Stimulated activated CD8-positive, alpha-beta memory T cell treated with anti-CD3 and anti-CD28 coated beads, Interleukin-4, amount 100 ng/mL, for 48 hours (primary cell): Measurements from ENCODE around the gene BCL2L1.
"Not testable (repeated sequence)": the region's sequence is repeated elsewhere in the genome, so short reads cannot be mapped to it uniquely, and the experiment has no call there.

ENCODE experiments used
- DNase-seq: peaks from one replicate; pipeline ENCODE4 v3.0.0-alpha.2; 2020

Gene BCL2L1

DNA sequence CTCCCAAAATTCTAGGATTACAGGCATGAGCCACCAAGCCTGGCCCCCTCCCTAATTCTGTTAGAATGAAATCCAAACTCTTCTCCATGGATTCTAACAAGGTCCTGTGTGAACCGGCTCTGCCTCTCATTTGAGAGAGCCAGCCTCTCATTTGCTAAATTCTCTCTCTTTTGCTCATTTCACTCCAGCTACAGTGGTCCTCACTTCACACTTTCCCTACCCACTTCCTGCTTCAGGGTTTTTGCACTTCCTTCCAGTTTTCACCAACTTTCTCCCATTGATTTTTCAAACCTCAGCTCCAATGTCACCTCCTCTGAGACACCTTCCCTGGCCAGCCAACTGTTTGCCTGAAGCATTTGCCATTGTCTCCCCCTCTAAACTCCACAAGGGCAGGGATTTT, 79.8 kb downstream of the BCL2L1 start:
- no peak for DNase-seq

DNA sequence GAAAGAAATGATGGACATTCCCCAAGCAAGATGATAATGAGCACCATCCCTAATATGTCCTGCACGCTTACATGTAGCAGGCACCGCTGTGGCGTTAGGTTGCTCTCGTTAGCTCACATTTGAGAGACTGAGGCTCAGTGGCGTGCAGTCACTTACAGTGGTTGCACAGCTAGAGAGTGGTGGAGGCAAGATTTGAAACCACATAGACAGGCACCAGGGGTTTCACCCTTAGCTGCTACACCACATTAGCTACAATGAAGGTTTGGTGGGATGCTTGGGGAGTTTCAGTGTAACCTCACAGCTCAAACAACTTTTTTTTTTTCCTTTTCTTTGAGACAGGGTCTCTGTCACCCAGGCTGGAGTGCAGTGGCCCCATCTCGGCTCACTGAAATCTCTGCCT, 81.3 kb downstream of the BCL2L1 start:
- no peak for DNase-seq

DNA sequence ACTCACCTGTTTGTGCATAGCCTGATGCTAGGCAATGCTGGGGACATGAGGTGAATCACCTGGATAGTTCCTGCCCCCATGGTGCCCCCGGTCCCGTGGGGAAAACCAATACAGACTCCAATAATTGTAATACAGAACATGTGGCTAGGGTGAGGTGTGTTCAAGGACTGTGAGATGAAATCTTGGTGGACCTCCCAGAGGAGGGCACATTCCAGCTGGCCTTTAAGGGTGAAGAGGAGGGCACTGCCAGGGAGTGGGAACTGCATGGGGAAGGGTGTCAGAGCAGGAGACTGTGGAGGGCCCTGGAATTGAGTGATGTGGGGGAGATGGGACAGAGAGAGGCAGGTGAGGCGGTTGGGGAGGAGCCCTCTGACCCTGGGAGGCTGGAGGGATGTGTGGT, 82.4 kb downstream of the BCL2L1 start:
- DNase-seq: no peak

- no peak for DNase-seq
Observed at GRCh38 chr20:31638816-31639215, 83.9 kb downstream of the BCL2L1 start.

GRCh38 chr20:31638317-31638716, 84.4 kb downstream of the BCL2L1 start:
- no peak for DNase-seq

DNA sequence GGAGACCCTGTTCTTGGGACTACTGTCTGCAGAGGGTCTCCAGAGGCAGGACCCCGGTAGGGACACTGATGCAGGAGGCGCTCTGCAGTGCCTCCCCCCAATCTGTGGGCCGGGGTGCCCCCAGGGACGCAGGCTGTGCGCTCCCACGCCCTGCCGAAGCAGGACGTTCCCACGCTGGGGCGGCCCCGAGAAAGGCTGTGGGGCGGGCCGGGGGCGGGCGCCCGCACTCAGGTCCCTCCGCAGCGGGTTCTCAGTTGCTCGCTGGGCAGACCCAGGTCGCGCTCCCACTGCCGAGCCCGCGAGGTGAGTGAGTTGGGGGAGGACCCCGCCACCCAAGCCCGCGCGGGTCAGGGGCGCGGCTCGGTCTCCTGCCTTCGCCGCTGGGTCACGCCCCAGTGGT, 85.0 kb downstream of the BCL2L1 start, which contains the start of gene COX4I2:
Gene COX4I2 (plus strand): TSS at position 253 of the 400 bp plus-strand sequence. CDS start 1,106 bp downstream, outside the sequence.
- DNase-seq: no peak

GRCh38 chr20:31633339-31633914, 89.2 kb downstream of the BCL2L1 start:
- no peak for DNase-seq

DNA sequence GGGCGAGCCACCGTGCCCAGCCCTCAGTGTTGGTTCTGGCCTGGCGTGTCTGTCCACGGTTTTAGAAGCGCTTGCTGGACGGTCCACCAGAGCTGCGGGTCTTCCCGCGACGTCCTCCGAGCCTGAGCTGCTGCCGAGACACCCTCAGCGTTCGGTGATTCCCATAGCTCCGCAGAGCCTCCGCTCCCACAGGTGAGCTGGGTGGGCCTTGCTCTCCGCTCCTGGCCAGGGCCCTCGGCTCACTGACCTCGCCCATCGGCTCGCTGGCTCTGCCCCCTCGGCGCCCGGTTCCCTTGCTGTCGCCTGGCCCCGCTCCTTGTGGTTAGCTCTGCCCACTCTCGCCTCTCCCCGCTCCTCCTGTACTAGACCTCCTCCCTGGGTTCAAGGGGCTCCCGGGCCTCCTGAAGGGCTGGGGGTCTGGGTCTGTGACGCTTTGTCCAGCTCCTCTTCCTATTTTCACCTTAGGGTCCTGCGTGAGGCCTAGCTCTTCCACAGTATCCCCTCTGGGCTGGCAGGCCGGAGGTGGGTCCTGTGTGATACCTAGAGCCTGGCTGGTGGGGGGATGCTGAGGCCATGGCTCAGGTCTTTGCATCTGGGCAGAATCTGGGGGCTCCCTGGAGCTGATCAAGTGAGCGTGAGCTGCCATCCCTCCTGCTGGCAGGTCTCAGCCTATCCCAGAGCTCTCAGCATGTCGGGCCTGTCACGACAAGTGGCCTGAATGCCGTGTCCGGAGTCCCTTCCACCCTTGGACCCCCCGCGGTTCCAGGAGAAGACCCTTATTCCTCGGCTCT, 89.9 kb downstream of the BCL2L1 start:
- no peak for DNase-seq

GRCh38 chr20:31630187-31630790, 92.4 kb downstream of the BCL2L1 start:
- DNase-seq: no peak

DNA sequence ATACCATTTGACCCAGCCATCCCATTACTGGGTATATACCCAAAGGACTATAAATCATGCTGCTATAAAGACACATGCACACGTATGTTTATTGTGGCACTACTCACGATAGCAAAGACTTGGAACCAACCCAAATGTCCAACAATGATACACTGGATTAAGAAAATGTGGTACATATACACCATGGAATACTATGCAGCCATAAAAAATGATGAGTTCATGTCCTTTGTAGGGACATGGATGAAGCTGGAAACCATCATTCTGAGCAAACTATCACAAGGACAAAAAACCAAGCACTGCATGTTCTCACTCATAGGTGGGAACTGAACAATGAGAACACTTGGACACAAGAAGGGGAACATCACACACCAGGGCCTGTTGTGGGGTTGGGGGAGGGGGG, 94.6 kb downstream of the BCL2L1 start:
- not testable (repeated sequence) for DNase-seq

DNA sequence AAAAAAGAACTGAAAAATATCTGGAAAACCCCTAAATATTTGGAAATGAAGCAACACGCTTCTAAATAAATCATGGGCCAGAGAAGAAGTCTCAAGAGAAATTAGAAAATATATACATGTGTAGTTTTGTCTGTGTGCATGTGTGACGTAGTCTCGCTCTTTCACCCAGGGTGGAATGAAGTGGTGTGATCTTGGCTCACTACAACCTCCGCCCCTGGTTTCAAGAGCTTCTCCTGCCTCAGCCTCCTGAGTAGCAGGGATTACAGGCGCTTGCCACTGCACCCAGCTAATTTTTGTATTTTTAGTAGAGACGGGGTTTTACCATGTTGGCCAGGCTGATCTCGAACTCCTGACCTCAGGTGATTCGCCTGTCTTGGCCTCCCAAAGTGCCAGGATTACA, 96.1 kb downstream of the BCL2L1 start:
- not testable (repeated sequence) for DNase-seq

DNA sequence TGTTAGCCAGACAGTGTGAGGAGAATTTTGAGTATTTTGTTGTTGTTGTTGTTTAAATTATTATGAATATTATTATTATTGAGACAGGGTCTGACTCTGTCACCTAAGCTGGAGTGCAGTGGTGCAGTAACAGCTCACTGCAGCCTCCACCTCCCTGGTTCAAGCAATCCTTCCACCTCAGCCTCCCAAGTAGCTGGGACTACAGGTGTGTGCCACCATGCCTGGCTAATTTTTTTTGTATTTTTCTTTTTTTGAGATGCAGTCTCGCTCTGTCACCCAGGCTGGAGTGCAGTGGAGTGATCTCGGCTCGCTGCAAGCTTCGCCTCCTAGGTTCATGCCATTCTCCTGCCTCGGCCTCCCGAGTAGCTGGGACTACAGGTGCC, 99.6 kb downstream of the BCL2L1 start:
- not testable (repeated sequence) for DNase-seq

GRCh38 chr20:31620246-31620645, 102.4 kb downstream of the BCL2L1 start:
- DNase-seq: no peak

- DNase-seq: no peak
Observed at GRCh38 chr20:31617432-31618104, 105.1 kb downstream of the BCL2L1 start.

- no peak for DNase-seq
Observed at GRCh38 chr20:31615416-31615815, 107.3 kb downstream of the BCL2L1 start.
